IgD-negative memory B cell (primary cell): Measurements from ENCODE around the gene ZNF878. TPM values are rescaled to one million over a fixed set of nuclear protein-coding genes. Genes with fewer than 3 reads are reported as not detected.

Experiments used
- polyA plus RNA-seq: library from polyadenylated mRNA; unstranded; fragments of 300-500 nt; fragmentation: Illumina TruSeq; gene quantifications from one replicate; pipeline ENCODE4 v1.2.3, GENCODE V29; 2021

ZNF878 gene
- polyA plus RNA-seq, 1 donor from 2014 or later = not detected

Other genes with a start within 250 kb of the ZNF878 start
- 1.7 TPM for gene ZNF440, start 238.7 kb downstream of the ZNF878 start, polyA plus RNA-seq
- 8.7 TPM for gene ZNF439, start 204.2 kb downstream of the ZNF878 start, polyA plus RNA-seq
- 2.1 TPM for gene ZNF69, start 165.2 kb downstream of the ZNF878 start, polyA plus RNA-seq
- 3.9 TPM for gene ZNF700, start 127.9 kb downstream of the ZNF878 start, polyA plus RNA-seq
- 2.4 TPM for gene ZNF763, start 87.9 kb downstream of the ZNF878 start, polyA plus RNA-seq
- gene ZNF433, start 17.3 kb downstream of the ZNF878 start, polyA plus RNA-seq = 2.8 TPM
- gene ZNF844, start 11.8 kb upstream of the ZNF878 start, polyA plus RNA-seq = 8.8 TPM
- gene ZNF20, start 87.4 kb upstream of the ZNF878 start, polyA plus RNA-seq = 1.9 TPM
- 1.1 TPM for gene ZNF625, start 103.8 kb upstream of the ZNF878 start, polyA plus RNA-seq
- 21.9 TPM for gene ZNF136, start 110.1 kb upstream of the ZNF878 start, polyA plus RNA-seq
- gene ZNF44, start 241.9 kb upstream of the ZNF878 start, polyA plus RNA-seq = 18.9 TPM